HCT116 (cell line): Measurements from ENCODE around the gene PRPH. TPM values are rescaled to one million over a fixed set of nuclear protein-coding genes. Genes with fewer than 3 reads are reported as not detected.

Experiments used
- EZH2phosphoT487 ChIP-seq: fragments of 200-600 bp; IDR thresholded peaks from 2 replicates; pipeline ENCODE4 v1.6.1; 2018; ENCODE audit warnings: antibody characterized with exemption, borderline replicate concordance
- JUND ChIP-seq: IDR thresholded peaks from 2 replicates; pipeline ENCODE4 v1.6.1; 2012
- MAX ChIP-seq: IDR thresholded peaks from 2 replicates; pipeline ENCODE4 v1.6.1; 2012
- POLR2AphosphoS5 ChIP-seq: IDR thresholded peaks from 2 replicates; pipeline ENCODE4 v1.6.1; 2011; ENCODE audit warnings: mild to moderate bottlenecking, low read depth, low read length, moderate library complexity
- ZNF274 ChIP-seq: fragments of 200-500 bp; sonication (Bioruptor generic); IDR thresholded peaks from 2 replicates; pipeline ENCODE4 v1.6.1; 2014; ENCODE audit warnings: mild to moderate bottlenecking, low read depth, low read length, inconsistent platforms
- total RNA-seq: library from RNA; stranded (reverse); gene quantifications from one replicate; pipeline ENCODE4 v1.2.1, GENCODE V29; 2021; ENCODE audit not compliant: unreplicated experiment

Gene PRPH
- total RNA-seq, 1 experiment from 2014 or later = 6.7 TPM

DNA sequence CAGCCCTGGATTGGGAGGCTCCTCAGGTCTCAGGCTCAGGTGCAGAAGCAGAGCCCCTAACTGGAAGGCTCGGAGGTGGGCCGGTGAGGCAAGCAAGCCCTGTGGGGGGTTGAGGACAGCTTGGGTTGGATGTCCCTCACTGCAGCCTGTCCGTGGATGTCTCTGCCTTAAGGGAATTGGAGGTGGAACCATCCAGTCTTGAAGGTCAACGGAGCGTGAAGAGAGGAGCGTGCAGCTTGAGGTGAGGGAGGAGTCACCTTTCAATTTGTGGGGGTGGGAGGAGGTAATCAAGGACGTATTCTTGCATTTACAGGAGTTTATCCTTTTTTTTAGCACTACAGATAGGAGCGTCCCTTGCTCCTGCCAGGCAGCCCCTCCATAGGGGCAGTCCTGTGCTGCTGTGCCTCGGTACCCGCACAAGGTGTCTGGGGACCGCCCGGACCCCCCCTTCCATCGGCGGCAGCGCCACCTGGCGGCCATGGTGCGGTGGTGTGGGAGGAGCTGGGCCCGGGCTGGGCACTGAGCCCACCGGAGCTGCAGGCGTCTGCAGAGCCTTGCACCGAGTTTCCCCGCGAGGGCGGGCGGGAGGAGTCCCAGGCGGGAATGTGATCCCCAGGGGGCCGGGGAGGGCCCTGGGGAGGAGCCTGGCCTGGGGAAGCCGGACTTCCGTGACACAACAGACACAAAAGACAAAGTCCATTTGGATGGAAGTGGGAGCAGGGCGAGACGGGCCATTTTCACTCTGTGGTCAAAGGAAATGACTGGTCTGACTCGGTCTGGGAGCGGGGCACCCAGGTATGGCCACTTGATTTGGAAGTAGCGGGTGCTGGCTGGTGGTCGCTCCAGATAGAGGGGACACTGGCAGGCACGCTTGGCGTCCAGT is 52.6 kb downstream of the PRPH start (continued):
- no peak for TF ChIP-seq JUND
- no peak for TF ChIP-seq MAX
- TF ChIP-seq ZNF274 = no peak
- no peak for TF ChIP-seq EZH2phosphoT487
- peak; percentile 94 for TF ChIP-seq POLR2AphosphoS5

Other genes with a start within 250 kb of the PRPH start
- 71.3 TPM for gene KMT2D, start 234.4 kb upstream of the PRPH start, total RNA-seq
- gene RHEBL1, start 225.2 kb upstream of the PRPH start, total RNA-seq = 2.8 TPM
- gene DHH, start 200.3 kb upstream of the PRPH start, total RNA-seq = 0.22 TPM
- gene LMBR1L, start 184.3 kb upstream of the PRPH start, total RNA-seq = 44.4 TPM
- 1,628 TPM for gene TUBA1B, start 163.8 kb upstream of the PRPH start, total RNA-seq
- 24.1 TPM for gene TUBA1A, start 106.1 kb upstream of the PRPH start, total RNA-seq
- gene TUBA1C, start 30.1 kb upstream of the PRPH start, total RNA-seq = 571 TPM
- 99.1 TPM for gene TROAP, start 28.1 kb downstream of the PRPH start, total RNA-seq
- gene C1QL4, start 42.0 kb downstream of the PRPH start, total RNA-seq = 8.1 TPM
- 27.7 TPM for gene DNAJC22, start 51.7 kb downstream of the PRPH start, total RNA-seq
- gene SPATS2, start 72.3 kb downstream of the PRPH start, total RNA-seq = 74.2 TPM
- 35.3 TPM for gene KCNH3, start 243.9 kb downstream of the PRPH start, total RNA-seq